NT2/D1 (cell line): ENCODE results near the gene ACACA.

Experiments used
- DNase-seq: peaks from one replicate; pipeline ENCODE4 v3.0.0-alpha.2; 2011; ENCODE audit warnings: low read depth, low spot score
- H3K27me3 ChIP-seq: 2 replicates; pipeline ENCODE4 v1.6.0; 2011; ENCODE audit warnings: mild to moderate bottlenecking; ENCODE audit not compliant: insufficient read length, insufficient read depth
- H3K36me3 ChIP-seq: 2 replicates; pipeline ENCODE4 v1.6.1; 2011; ENCODE audit warnings: mild to moderate bottlenecking, low read length, mixed read lengths; ENCODE audit not compliant: insufficient read depth, insufficient read length
- H3K4me1 ChIP-seq: 2 replicates; pipeline ENCODE4 v1.5.1; 2011; ENCODE audit not compliant: insufficient read depth, insufficient read length
- H3K4me3 ChIP-seq: 2 replicates; pipeline ENCODE4 v1.5.1; 2011; ENCODE audit warnings: low read depth; ENCODE audit not compliant: insufficient read length
- H3K9ac ChIP-seq: 2 replicates; pipeline ENCODE4 v1.6.0; 2011; ENCODE audit warnings: low read depth; ENCODE audit not compliant: insufficient read length
- H3K9me3 ChIP-seq: 2 replicates; pipeline ENCODE4 v1.5.1; 2011; ENCODE audit warnings: mild to moderate bottlenecking, low read length; ENCODE audit not compliant: insufficient read depth
- SUZ12 ChIP-seq: IDR thresholded peaks from 2 replicates; pipeline ENCODE4 v1.6.1; 2011; ENCODE audit not compliant: insufficient read length, insufficient read depth; ENCODE audit errors: extremely low read depth
- YY1 ChIP-seq: IDR thresholded peaks from 2 replicates; pipeline ENCODE4 v1.6.1; 2011; ENCODE audit not compliant: insufficient read length, insufficient read depth
- ZNF274 ChIP-seq: IDR thresholded peaks from 2 replicates; pipeline ENCODE4 v1.6.1; 2011; ENCODE audit warnings: mild to moderate bottlenecking, low read depth, low read length

Gene ACACA

DNA sequence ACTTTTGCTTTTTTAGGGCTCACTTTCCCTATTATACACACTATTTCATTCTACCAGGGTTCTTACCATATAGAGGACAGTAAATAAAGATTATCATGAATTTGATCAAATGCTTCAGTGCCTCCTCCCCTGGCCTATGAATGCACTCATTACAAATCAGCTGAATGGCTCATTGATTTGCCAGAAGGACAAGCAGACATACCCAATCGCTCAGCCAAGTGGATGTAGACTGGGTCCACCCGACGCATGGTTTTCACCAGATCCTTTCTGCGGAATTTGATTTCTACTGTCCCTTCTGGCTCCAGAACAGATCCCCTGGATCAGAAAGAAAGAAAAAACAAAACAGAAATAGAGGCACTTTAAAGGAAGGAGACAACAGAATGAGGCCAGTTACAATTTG, 295.3 kb downstream of the ACACA start:
- no peak for DNase-seq
- Histone ChIP-seq H3K27me3 (no peaks in the 10 kb centered on the region), H3K9ac (no peak overlapping the region), H3K36me3 (peaks cover 36% of the 10 kb centered on the region), H3K9me3 (no peaks in the 10 kb centered on the region), H3K4me1 (peaks cover 8% of the 10 kb centered on the region), H3K4me3 (no peak overlapping the region)
- TF ChIP-seq ZNF274 (no peak), SUZ12 (no peak), YY1 (no peak)

DNA sequence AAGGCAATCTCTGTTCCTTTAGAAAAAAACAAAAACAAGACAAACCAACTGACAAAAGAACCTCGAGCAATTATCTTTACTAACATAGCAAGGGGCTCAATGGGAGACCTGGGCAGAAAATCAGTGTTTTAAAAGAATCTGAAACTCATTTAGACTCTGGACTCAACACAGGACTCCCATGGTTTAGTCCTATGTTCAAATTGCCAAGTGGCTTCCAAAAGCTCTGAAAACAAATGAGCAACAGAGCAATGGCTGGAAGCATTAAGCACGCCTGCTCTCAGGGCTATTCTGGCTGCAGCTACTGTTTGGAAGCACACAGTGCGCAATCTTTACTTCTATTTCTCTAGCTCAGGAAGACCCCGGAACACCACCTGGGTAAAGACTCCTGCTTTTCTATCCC, 295.9 kb downstream of the ACACA start:
- DNase-seq, result no peak
- H3K4me1 ChIP-seq, result peaks cover 8% of the 10 kb centered on the region
- TF ChIP-seq SUZ12 (no peak), YY1 (no peak), ZNF274 (no peak)
- no peak overlapping the region for H3K9ac ChIP-seq
- H3K9me3 ChIP-seq, result no peaks in the 10 kb centered on the region
- no peaks in the 10 kb centered on the region for H3K27me3 ChIP-seq
- peaks cover 34% of the 10 kb centered on the region for H3K36me3 ChIP-seq
- no peak overlapping the region for H3K4me3 ChIP-seq

DNA sequence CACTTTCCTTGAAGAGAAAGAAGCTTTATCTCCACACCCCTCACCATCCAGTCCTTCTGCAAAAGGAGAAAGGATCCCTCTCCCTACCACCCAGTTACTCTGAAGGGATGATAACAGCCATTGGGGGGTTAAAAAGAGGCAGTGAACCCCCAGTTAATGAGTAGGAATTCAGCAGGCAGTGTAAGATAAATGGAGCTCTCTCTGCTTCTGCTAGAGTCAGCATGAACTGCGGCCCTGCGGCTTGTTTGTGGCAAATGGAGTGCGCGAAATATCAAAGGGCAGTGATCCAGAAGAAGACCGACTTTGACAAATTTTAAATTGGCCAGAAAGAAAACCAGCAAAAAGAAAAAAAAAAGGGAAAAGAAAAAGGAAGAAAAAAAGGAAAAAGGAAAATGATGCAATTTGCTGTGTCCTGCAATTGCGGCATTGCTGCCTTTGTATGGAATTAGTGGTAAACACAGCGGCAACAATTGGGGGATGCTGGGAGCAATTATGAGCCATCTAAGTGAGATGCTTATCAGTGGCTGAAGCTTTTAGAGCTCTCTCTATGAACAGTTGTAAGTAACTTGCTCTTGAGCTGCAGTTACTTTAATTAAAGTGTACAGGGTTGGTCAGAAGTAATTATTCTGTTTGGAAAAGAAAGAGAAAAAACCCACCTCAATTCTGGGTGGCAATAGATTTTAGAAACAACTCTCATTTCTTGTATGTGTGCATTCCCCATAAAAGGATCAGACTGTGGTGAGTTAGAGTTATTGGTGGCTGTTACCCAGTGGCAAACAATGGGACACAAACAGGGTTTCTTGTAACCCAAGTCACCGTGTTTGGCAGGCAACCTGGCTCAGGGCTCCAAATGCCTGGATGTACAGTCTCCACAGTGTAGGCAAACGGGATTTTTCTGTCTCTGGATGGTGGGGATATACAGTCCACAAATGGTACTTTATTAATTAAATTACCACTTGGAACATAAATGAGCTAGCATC, 296.6 kb downstream of the ACACA start:
- no peak overlapping the region for H3K4me3 ChIP-seq
- DNase-seq, result no peak
- TF ChIP-seq YY1, result no peak
- no peak for TF ChIP-seq ZNF274
- TF ChIP-seq SUZ12, result no peak

DNA sequence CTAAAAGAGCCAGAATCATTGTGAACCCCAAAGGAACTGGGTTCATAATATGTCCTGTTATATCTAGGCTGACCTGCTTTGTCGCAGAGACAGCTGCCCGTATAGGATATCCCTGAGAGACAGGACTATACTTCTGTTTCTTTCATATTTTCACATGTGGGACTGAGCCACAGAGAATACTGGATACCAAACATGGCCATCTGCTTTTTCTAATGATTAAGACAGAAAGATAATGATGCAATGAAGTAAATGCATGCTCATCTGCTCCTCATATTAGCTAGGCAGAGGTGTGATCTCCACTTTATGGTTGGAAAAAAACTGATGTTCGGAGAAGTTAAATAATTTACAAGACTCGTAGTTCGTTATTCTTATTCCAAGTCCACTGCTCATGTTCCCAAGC, 297.5 kb downstream of the ACACA start:
- no peak for DNase-seq
- H3K27me3 ChIP-seq, result no peaks in the 10 kb centered on the region
- H3K9ac ChIP-seq, result no peak overlapping the region
- no peaks in the 10 kb centered on the region for H3K9me3 ChIP-seq
- peaks cover 8% of the 10 kb centered on the region for H3K4me1 ChIP-seq
- TF ChIP-seq ZNF274, result no peak
- TF ChIP-seq SUZ12, result no peak
- TF ChIP-seq YY1, result no peak
- H3K36me3 ChIP-seq, result peaks cover 33% of the 10 kb centered on the region
- no peak overlapping the region for H3K4me3 ChIP-seq

More for the DNA sequence above, 296.6 kb downstream of the ACACA start:
- no peaks in the 10 kb centered on the region for H3K27me3 ChIP-seq
- H3K9ac ChIP-seq, result no peak overlapping the region
- H3K9me3 ChIP-seq, result no peaks in the 10 kb centered on the region
- H3K36me3 ChIP-seq, result peaks cover 33% of the 10 kb centered on the region
- H3K4me1 ChIP-seq, result peaks cover 8% of the 10 kb centered on the region

DNA sequence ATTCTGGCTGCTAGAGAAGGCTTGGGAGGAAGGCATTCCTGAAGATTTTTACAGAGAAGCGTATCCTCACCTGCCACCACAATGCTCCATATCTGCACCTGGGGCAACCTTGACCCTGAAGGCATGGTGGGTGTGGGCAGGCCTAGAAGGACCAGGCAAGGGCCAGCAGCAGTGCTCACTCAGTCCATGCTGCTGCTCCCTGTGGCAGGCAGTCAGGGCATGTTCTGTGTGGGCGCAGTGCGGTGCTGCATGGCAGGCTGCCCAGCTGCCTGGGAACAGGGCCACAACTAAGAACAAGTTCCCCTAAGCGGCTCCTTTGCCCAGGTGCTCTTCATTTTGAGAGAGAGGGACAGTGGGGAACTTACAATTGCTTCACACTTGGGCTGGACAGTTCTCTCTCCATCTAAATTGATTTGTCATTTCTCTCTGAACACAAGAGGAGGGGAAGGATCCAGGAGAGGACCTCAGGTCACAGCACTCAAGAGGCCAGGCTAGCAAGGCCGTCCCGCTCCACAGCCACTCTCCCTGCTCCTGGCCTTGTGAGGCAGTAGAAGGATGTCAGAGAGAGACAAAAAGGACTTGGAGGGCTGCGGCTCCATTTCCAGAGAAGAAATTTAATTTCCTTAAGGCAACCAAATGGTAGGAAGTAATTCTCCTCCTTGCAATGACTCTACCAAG, 299.1 kb downstream of the ACACA start:
- no peak for DNase-seq
- Histone ChIP-seq H3K4me3 (no peak overlapping the region), H3K4me1 (peaks cover 8% of the 10 kb centered on the region), H3K9ac (no peak overlapping the region), H3K36me3 (peaks cover 35% of the 10 kb centered on the region), H3K9me3 (no peaks in the 10 kb centered on the region), H3K27me3 (no peaks in the 10 kb centered on the region)
- TF ChIP-seq ZNF274 (no peak), YY1 (no peak), SUZ12 (no peak)

DNA sequence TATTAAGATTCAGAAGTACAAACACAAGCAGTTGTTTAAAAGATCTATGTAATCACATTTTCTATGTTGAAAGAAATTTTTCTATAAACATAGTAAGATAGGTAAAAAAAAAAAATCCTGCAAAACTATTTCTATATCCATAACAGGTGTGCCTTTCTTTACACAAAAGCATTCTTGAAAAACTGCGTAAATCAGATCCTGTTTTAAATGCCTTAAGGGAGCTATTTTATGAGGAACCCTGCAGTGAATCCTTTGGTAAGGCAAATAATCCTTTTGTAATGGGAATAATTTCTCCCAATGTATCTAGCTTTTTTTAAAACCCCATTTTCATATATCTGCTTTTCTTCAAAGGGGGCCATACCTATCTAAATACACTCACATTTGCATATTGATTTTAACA, 300.6 kb downstream of the ACACA start:
- H3K4me3 ChIP-seq, result no peak overlapping the region
- peaks cover 28% of the 10 kb centered on the region for H3K36me3 ChIP-seq
- no peaks in the 10 kb centered on the region for H3K27me3 ChIP-seq
- H3K4me1 ChIP-seq, result peaks cover 8% of the 10 kb centered on the region
- TF ChIP-seq SUZ12 (no peak), ZNF274 (no peak)
- H3K9me3 ChIP-seq, result no peaks in the 10 kb centered on the region
- H3K9ac ChIP-seq, result no peak overlapping the region
- no peak for DNase-seq

DNA sequence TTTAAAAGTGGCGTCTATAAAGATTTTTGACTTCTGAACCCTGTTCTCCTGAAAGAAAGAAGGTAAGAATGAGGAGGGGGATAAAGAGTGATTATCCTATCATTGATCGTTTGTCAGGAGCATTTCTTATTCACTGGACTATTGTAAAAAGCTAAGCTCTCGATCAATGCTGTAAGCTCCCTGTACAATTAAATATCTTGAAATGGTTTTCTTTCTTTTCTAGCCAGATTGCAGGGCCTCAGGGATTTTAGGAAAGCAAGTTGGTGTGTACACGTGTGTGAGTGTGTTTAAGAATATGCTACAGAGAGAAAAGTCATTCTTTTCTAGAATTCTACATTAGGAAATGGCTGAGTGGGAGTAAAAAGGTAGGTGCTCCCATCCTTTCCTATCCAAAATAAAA, 303.4 kb downstream of the ACACA start:
- Histone ChIP-seq H3K9ac (no peak overlapping the region), H3K4me1 (peaks cover 8% of the 10 kb centered on the region), H3K36me3 (peaks cover 14% of the 10 kb centered on the region), H3K4me3 (no peak overlapping the region), H3K9me3 (no peaks in the 10 kb centered on the region), H3K27me3 (no peaks in the 10 kb centered on the region)
- TF ChIP-seq SUZ12, result no peak
- DNase-seq, result no peak
